ENCODE data around the gene BRI3.

GRCh38 chr7:98284335-98285036 is 3.0 kb downstream of the BRI3 start:
- TF ChIP-seq, protein P1, sequence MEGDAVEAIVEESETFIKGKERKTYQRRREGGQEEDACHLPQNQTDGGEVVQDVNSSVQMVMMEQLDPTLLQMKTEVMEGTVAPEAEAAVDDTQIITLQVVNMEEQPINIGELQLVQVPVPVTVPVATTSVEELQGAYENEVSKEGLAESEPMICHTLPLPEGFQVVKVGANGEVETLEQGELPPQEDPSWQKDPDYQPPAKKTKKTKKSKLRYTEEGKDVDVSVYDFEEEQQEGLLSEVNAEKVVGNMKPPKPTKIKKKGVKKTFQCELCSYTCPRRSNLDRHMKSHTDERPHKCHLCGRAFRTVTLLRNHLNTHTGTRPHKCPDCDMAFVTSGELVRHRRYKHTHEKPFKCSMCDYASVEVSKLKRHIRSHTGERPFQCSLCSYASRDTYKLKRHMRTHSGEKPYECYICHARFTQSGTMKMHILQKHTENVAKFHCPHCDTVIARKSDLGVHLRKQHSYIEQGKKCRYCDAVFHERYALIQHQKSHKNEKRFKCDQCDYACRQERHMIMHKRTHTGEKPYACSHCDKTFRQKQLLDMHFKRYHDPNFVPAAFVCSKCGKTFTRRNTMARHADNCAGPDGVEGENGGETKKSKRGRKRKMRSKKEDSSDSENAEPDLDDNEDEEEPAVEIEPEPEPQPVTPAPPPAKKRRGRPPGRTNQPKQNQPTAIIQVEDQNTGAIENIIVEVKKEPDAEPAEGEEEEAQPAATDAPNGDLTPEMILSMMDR (IDR thresholded peaks at IDR 0.05) = no peak
- TF ChIP-seq POLR2A (IDR thresholded peaks at IDR 0.05) = no peak

Measured in lower leg skin (tissue), 3 donors.